Esophagus muscularis mucosa (tissue), 4 donors: Measurements from ENCODE around the gene CD96. TPM values are rescaled to one million over a fixed set of nuclear protein-coding genes. Genes with fewer than 3 reads are reported as not detected.
A peak's percentile ranks its signal among the peaks of the same experiment; 100 is the strongest.

Source experiments
- DNase-seq: peaks from one replicate; pipeline ENCODE4 v3.0.0-alpha.2; 2017; ENCODE audit errors: extremely low spot score
- H3K27ac ChIP-seq, 4 donors: fragments of 200-600 bp; sonication (generic); replicated peaks in 1 of 4; 1 replicate in 3 of 4; 2 replicates in 1 of 4; pipeline ENCODE4 v1.5.1; 2016 to 2019; ENCODE audit warnings: mild to moderate bottlenecking in 1 of 4
- H3K27me3 ChIP-seq, 4 donors: fragments of 200-600 bp; sonication (generic); one replicate each; pipeline versions ENCODE4 v1.5.1 to v1.6.0; 2016 to 2019
- H3K36me3 ChIP-seq, 4 donors: fragments of 200-600 bp; sonication (generic); one replicate each; pipeline ENCODE4 v1.5.1; 2016 to 2019
- H3K4me1 ChIP-seq, 4 donors: fragments of 200-600 bp; sonication (generic); one replicate each; pipeline ENCODE4 v1.5.1; 2016 to 2019
- H3K4me3 ChIP-seq, 4 donors: fragments of 200-600 bp; sonication (generic); 1 replicate in 2 of 4; 2 replicates in 2 of 4; pipeline ENCODE4 v1.5.1; 2016 to 2019; ENCODE audit warnings: mild to moderate bottlenecking in 4 of 4, moderate library complexity in 1 of 4
- H3K9me3 ChIP-seq, 4 donors: fragments of 200-600 bp; sonication (generic); 1 replicate in 3 of 4; 2 replicates in 1 of 4; pipeline ENCODE4 v1.5.1; 2016 to 2019
- EP300 ChIP-seq: sonication (generic); formaldehyde crosslinking; IDR thresholded peaks from one replicate; pipeline ENCODE4 v1.6.1; 2017; ENCODE audit warnings: antibody characterized with exemption
- POLR2A ChIP-seq: fragments of 450-650 bp; IDR thresholded peaks from one replicate; pipeline ENCODE4 v1.6.1; 2017; ENCODE audit warnings: antibody characterized with exemption, moderate library complexity, mild to moderate bottlenecking, low read depth
- POLR2AphosphoS5 ChIP-seq, 2 donors: sonication (generic); formaldehyde crosslinking; IDR thresholded peaks; one replicate each; pipeline ENCODE4 v1.6.1; 2017; ENCODE audit warnings: antibody characterized with exemption in 2 of 2
- WGBS: methylation state at CpG from one replicate; pipeline ENCODE4 v1.1.5; 2018; 5-methylcytosine and 5-hydroxymethylcytosine counted together
- intact Hi-C: fragments of 100-400 bp; cut with DNase I; formaldehyde crosslinking; loops from one replicate; pipeline ENCODE4 v1.15.1; 2023
- total RNA-seq, 4 donors: library from RNA; depleted of rRNA; stranded (reverse); fragments of >200 nt; gene quantifications; one replicate each; pipeline versions ENCODE4 v1.1.0 to v1.2.1, GENCODE V29; 2016
- TF ChIP-seq, protein P1 (sequence below), 3 experiments: fragments of 200-600 bp in 2 of 3; fragments of 450-650 bp in 1 of 3; sonication (generic) in 2 of 3; IDR thresholded peaks; one replicate each; pipeline ENCODE4 v1.5.1; 2017 to 2019; ENCODE audit warnings: antibody characterized with exemption in 3 of 3, mild to moderate bottlenecking in 2 of 3, moderate library complexity in 1 of 3

Gene CD96, protein sequence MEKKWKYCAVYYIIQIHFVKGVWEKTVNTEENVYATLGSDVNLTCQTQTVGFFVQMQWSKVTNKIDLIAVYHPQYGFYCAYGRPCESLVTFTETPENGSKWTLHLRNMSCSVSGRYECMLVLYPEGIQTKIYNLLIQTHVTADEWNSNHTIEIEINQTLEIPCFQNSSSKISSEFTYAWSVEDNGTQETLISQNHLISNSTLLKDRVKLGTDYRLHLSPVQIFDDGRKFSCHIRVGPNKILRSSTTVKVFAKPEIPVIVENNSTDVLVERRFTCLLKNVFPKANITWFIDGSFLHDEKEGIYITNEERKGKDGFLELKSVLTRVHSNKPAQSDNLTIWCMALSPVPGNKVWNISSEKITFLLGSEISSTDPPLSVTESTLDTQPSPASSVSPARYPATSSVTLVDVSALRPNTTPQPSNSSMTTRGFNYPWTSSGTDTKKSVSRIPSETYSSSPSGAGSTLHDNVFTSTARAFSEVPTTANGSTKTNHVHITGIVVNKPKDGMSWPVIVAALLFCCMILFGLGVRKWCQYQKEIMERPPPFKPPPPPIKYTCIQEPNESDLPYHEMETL
- total RNA-seq, result 1 to 10 TPM in 1 of 4 donors, under 1 TPM in 3; 0.17 to 1.5 (median 0.43) TPM

DNA sequence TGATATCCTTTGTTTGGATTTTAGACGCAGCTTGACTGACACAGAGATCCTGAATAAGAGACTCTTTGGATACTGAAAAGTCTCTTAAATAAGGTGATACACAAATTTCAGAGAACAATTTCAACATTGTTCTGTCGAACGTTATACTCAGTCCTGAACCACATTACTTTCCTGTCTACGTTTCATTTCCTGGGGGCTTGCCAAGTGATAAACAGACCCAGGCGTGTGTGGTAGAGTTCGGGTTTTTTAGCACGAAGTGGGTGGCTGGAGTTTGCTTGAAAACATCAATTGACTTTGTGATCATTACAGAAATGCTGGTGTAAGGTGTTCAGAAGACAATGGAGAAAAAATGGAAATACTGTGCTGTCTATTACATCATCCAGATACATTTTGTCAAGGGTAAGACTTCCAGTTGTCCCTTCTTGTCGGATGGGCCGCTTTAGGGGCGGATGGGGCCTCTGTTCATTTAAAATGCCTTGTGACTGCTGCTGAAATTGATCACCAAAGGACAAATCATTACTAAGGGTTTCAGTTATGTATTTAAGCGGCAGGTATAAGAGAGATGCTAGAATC is at the start of gene CD96:
Gene CD96 (plus strand): TSS at position 287 of the 573 bp plus-strand sequence. CDS start 52 bp downstream, at position 339.
- no peaks in the 10 kb centered on the region for H3K9me3 ChIP-seq
- intact Hi-C loops, result no loop called here
- H3K4me3 ChIP-seq, result peak within 1 kb of the TSS in 1 of 4 donors; percentile 3
- no peak for DNase-seq
- TF ChIP-seq EP300, result no peak
- TF ChIP-seq, protein P1, sequence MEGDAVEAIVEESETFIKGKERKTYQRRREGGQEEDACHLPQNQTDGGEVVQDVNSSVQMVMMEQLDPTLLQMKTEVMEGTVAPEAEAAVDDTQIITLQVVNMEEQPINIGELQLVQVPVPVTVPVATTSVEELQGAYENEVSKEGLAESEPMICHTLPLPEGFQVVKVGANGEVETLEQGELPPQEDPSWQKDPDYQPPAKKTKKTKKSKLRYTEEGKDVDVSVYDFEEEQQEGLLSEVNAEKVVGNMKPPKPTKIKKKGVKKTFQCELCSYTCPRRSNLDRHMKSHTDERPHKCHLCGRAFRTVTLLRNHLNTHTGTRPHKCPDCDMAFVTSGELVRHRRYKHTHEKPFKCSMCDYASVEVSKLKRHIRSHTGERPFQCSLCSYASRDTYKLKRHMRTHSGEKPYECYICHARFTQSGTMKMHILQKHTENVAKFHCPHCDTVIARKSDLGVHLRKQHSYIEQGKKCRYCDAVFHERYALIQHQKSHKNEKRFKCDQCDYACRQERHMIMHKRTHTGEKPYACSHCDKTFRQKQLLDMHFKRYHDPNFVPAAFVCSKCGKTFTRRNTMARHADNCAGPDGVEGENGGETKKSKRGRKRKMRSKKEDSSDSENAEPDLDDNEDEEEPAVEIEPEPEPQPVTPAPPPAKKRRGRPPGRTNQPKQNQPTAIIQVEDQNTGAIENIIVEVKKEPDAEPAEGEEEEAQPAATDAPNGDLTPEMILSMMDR (IDR thresholded peaks at IDR 0.05), result no peak
- TF ChIP-seq POLR2A, result no peak
- no peak for TF ChIP-seq POLR2AphosphoS5 (IDR thresholded peaks at IDR 0.05)
- no peaks in the 10 kb centered on the region for H3K36me3 ChIP-seq
- no peaks in the 10 kb centered on the region for H3K27me3 ChIP-seq
- no peaks in the 10 kb centered on the region for H3K4me1 ChIP-seq
- 41% methylated on average over 11 of the region's 11 CpGs for WGBS
- no peak within 1 kb of the TSS for H3K27ac ChIP-seq

DNA sequence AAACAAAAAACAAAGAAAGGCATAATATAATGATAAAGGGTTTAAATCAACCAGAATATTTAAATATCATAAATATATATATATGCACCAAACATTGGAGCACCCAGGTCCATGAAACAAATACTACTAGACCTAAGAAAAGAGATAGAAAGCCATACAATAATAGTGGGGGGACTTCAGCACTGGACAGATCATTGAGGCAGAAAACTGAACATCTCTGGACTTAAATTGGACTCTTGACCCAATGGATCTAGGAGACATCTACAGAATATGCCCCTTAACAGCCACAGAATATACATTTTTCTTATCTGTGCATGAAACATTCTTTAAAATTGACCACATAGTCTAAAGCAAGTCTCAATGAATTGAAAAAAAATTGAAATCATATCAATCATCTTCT is 48.7 kb upstream of the CD96 start:
- no peak for TF ChIP-seq EP300
- no peak for TF ChIP-seq POLR2AphosphoS5 (IDR thresholded peaks at IDR 0.05)
- TF ChIP-seq, protein P1 (IDR thresholded peaks at IDR 0.05), result no peak
- Histone ChIP-seq H3K9me3 (peaks cover 0 to 6% (median 0%) of the 10 kb centered on the region in 4 donors), H3K27me3 (no peaks in the 10 kb centered on the region)

DNA sequence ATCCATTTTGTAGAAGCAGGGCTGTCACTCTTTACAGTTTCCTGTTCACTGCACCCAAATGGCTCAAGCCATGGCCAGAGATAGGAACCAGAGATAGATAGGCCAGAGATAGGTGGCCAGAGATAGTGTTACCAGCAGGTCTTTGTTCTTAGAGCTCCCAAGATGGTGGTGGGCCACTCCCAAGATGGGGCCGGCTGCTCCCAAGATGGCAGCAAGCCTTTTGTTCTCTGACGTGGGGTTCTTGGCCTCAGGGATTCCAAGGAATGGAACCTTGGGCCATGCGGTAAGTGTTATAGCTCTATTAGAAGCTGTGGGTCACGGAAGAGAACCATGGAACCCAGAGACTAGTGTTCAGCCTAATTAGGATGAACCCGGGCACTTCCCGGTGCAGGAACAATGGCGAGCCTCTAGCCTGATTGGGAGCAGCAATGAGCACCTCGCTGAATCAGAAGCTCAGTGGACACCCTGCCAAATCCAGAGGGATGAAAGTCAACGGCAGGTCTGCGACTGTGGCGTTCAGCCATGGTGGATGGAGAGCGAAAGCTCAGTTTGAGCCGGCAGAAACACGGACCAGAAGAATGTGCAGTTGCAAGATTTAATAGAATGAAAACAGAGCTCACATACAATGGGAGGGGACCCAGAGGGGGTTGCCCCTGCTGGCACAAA is 45.0 kb upstream of the CD96 start:
- Histone ChIP-seq H3K4me1 (no peaks in the 10 kb centered on the region), H3K27ac (no peak overlapping the region), H3K27me3 (no peaks in the 10 kb centered on the region), H3K36me3 (no peaks in the 10 kb centered on the region), H3K4me3 (no peak overlapping the region), H3K9me3 (peaks cover 0 to 4% (median 0%) of the 10 kb centered on the region in 4 donors)
- WGBS, result 95% methylated on average over 13 of the region's 14 CpGs
- no peak for DNase-seq
- intact Hi-C loops, result no loop called here
- TF ChIP-seq, protein P1 (IDR thresholded peaks at IDR 0.05), result no peak
- TF ChIP-seq POLR2AphosphoS5 (IDR thresholded peaks at IDR 0.05) (no peak), POLR2A (no peak), EP300 (no peak)

More for the DNA sequence above, 48.7 kb upstream of the CD96 start:
- Histone ChIP-seq H3K4me1 (no peaks in the 10 kb centered on the region), H3K4me3 (no peak overlapping the region), H3K36me3 (no peaks in the 10 kb centered on the region), H3K27ac (no peak overlapping the region)
- intact Hi-C loops, result no loop called here
- DNase-seq, result no peak

DNA sequence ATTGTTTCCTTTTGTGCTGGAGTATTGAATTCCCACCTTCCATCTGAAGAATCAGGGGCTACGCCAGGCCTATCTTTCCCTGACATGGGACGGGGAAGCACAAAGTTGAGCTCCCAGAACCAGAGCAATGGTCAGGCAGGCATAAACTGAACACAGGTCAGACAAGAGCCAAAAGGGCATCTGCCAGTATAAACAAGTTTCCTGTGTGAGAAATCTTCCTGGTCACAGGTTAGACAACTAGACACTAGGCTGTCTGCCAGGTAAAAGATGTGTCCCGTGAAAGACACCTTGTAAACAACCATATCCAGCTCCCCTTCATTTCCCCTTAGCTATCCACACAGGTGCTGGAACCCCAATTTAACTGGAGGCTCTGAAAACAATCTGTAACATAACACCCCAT is 44.0 kb upstream of the CD96 start:
- 44% methylated on average over 3 of the region's 3 CpGs for WGBS
- H3K27ac ChIP-seq, result no peak overlapping the region
- no peaks in the 10 kb centered on the region for H3K4me1 ChIP-seq
- TF ChIP-seq, protein P1 (IDR thresholded peaks at IDR 0.05), result no peak
- TF ChIP-seq POLR2A, result no peak
- TF ChIP-seq POLR2AphosphoS5 (IDR thresholded peaks at IDR 0.05), result no peak
- no peak for TF ChIP-seq EP300
- no peak overlapping the region for H3K4me3 ChIP-seq
- H3K9me3 ChIP-seq, result peaks cover 0 to 4% (median 0%) of the 10 kb centered on the region in 4 donors
- no peaks in the 10 kb centered on the region for H3K27me3 ChIP-seq
- no peaks in the 10 kb centered on the region for H3K36me3 ChIP-seq
- no peak for DNase-seq
- intact Hi-C loops, result no loop called here
